Measurements from ENCODE around the gene LSM14A. TPM values are rescaled to one million over a fixed set of nuclear protein-coding genes. Genes with fewer than 3 reads are reported as not detected.

The LSM14A gene
- total and polyA plus RNA-seq, 2 of the 8 experiments (the other 6 are each of a cell fraction or from before 2014, with no cell fraction given) = 117 to 195 TPM

DNA sequence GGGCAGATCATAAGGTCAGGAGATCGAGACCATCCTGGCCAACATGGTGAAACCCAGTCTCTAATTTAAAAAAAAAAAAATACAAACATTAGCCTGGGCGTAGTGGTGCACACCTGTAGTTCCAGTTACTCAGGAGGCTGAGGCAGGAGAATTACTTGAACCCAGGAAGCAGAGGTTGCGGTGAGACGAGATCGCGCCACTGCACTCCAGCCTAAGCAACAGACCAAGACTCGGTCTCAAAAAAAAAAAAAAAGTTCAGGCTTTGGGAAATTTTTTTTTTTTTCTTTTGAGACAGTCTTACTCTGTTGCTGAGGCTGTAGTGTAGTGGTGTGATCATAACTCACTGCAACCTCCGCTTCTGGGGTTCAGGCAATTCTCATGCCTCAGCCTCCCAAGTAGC is 14.7 kb downstream of the LSM14A start:
- H3K18ac ChIP-seq (ENCODE audit: extremely low read depth, low read length) = no peak overlapping the region
- 94% methylated on average over 8 of the region's 8 CpGs; no CpG with 5 or more reads in 1 of the 2 experiments for WGBS, 2 experiments (ENCODE audit: extremely low coverage in 1 of 2, insufficient coverage in 1 of 2, insufficient read length in 1 of 2, insufficient replicate concordance in 2 of 2, low coverage in 1 of 2, low lambda C conversion rate in 2 of 2, missing lambda C conversion rate in 1 of 2)
- no peaks in the 10 kb centered on the region for H3K9me3 ChIP-seq (ENCODE audit: insufficient read depth in 2 of 2, low read depth in 1 of 2, low read length in 1 of 2)
- H2BK5ac ChIP-seq (ENCODE audit: low read depth, low read length) = no peak overlapping the region
- H3K23ac ChIP-seq (ENCODE audit: insufficient read length) = no peak overlapping the region
- no peaks in the 10 kb centered on the region for H3K36me3 ChIP-seq (ENCODE audit: control insufficient read depth in 2 of 4, insufficient read depth in 4 of 4, low read length in 3 of 4)
- no peak overlapping the region for H2BK15ac ChIP-seq (ENCODE audit: low read length)
- POLR2A ChIA-PET (ENCODE audit: partially characterized antibody) = interaction anchor here (0.7 to 2.8 kb wide), 5 partner anchors 9 to 147 kb away, joined by 3 to 12 read pairs (median 3); no protein-coding TSS in a partner anchor
- H3K4ac ChIP-seq (replicated peaks; ENCODE audit: insufficient read length, low read depth, low read length) = no peak overlapping the region
- no peak overlapping the region for H4K91ac ChIP-seq (replicated peaks; ENCODE audit: insufficient read length, low read length)
- no peak overlapping the region for H3K4me3 ChIP-seq (ENCODE audit: extremely low read depth in 1 of 4, insufficient read depth in 2 of 4, low read depth in 3 of 4, low read length in 4 of 4)
- peak in 1 of 2 experiments; percentile 24 for DNase-seq (ENCODE audit: low read depth in 1 of 2, low spot score in 2 of 2)
- peaks cover 14 to 29% of the 10 kb centered on the region in 2 experiments for H4K20me1 ChIP-seq (replicated peaks in 1 of 2; ENCODE audit: control insufficient read depth in 1 of 2, insufficient read depth in 2 of 2, low read length in 2 of 2)
- H2AFZ ChIP-seq (ENCODE audit: low read length) = no peak overlapping the region
- H3K4me2 ChIP-seq (ENCODE audit: insufficient read depth in 1 of 2, low read depth in 2 of 2, low read length in 2 of 2) = no peak overlapping the region
- no peak overlapping the region for H2BK20ac ChIP-seq (ENCODE audit: low read length)
- H3K56ac ChIP-seq (replicated peaks; ENCODE audit: insufficient read length, low read depth, low read length) = no peak overlapping the region
- no peaks in the 10 kb centered on the region for H3K27me3 ChIP-seq (replicated peaks in 1 of 4; ENCODE audit: control insufficient read depth in 3 of 4, extremely low read depth in 1 of 4, insufficient read depth in 3 of 4, low read length in 3 of 4)
- no peak overlapping the region for H3K9ac ChIP-seq (replicated peaks in 1 of 4; ENCODE audit: extremely low read depth in 1 of 4, low read depth in 3 of 4, low read length in 3 of 4)
- no peak overlapping the region for H4K8ac ChIP-seq (ENCODE audit: extremely low read depth, insufficient read depth, low read length)
- H3K23me2 ChIP-seq (ENCODE audit: low read depth, low read length) = no peaks in the 10 kb centered on the region
- H2BK120ac ChIP-seq (replicated peaks; ENCODE audit: low read depth, low read length) = no peak overlapping the region
- no peak overlapping the region for H2AK5ac ChIP-seq (ENCODE audit: low read depth, low read length)
- FAIRE-seq = no peak
- no peak overlapping the region for H2BK12ac ChIP-seq (ENCODE audit: low read depth, low read length)
- H3K4me1 ChIP-seq (replicated peaks in 1 of 4; ENCODE audit: control insufficient read depth in 3 of 4, insufficient read depth in 4 of 4, low read length in 3 of 4) = peaks cover 0 to 4% (median 0%) of the 10 kb centered on the region in 4 experiments; a peak in 2 of 7 replicates
- H3K27ac ChIP-seq (ENCODE audit: low read depth, low read length) = no peak overlapping the region
- H3K79me1 ChIP-seq (ENCODE audit: low read depth, low read length) = no peaks in the 10 kb centered on the region; the same call in 1 of the 2 replicates
- CTCF ChIA-PET (ENCODE audit: partially characterized antibody) = interaction anchor here (0.7 to 1.8 kb wide), 3 partner anchors 9 to 675 kb away, joined by 3 to 6 read pairs (median 3); no protein-coding TSS in a partner anchor
- peaks cover 21 to 99% of the 10 kb centered on the region in 2 experiments for H3K79me2 ChIP-seq (ENCODE audit: control insufficient read depth in 1 of 2, insufficient read depth in 2 of 2, low read length in 2 of 2)
- H4K5ac ChIP-seq (ENCODE audit: insufficient read length, low read depth, low read length) = no peak overlapping the region
- no peak overlapping the region for H3K14ac ChIP-seq (ENCODE audit: insufficient read length)
- TF ChIP-seq MAFK (IDR thresholded peaks at IDR 0.05; ENCODE audit: low read depth, low read length) (no peak), KDM1A (IDR thresholded peaks at IDR 0.05; ENCODE audit: borderline replicate concordance, low read length) (no peak), CHD1 (IDR thresholded peaks at IDR 0.05; ENCODE audit: low read depth, low read length) (no peak), BACH1 (IDR thresholded peaks at IDR 0.05; ENCODE audit: low read length) (no peak), SP1 (IDR thresholded peaks at IDR 0.05; ENCODE audit: low read depth, low read length) (no peak), SIRT6 (IDR thresholded peaks at IDR 0.05; ENCODE audit: low read length) (no peak), HDAC6 (IDR thresholded peaks at IDR 0.05; ENCODE audit: low read depth, low read length) (no peak), GTF2F1 (IDR thresholded peaks at IDR 0.05; ENCODE audit: borderline replicate concordance, low read depth, low read length) (no peak), POLR2A (IDR thresholded peaks at IDR 0.05; ENCODE audit: control extremely low read depth in 1 of 2, low read depth in 2 of 2, low read length in 2 of 2) (no peak), SUZ12 (IDR thresholded peaks at IDR 0.05; ENCODE audit: low read length) (no peak), RAD21 (IDR thresholded peaks at IDR 0.05 in 1 of 2, conservative IDR thresholded peaks at IDR 0.05 in 1 of 2; ENCODE audit: low read depth in 2 of 2, low read length in 2 of 2) (no peak)
- TF ChIP-seq, protein P1, sequence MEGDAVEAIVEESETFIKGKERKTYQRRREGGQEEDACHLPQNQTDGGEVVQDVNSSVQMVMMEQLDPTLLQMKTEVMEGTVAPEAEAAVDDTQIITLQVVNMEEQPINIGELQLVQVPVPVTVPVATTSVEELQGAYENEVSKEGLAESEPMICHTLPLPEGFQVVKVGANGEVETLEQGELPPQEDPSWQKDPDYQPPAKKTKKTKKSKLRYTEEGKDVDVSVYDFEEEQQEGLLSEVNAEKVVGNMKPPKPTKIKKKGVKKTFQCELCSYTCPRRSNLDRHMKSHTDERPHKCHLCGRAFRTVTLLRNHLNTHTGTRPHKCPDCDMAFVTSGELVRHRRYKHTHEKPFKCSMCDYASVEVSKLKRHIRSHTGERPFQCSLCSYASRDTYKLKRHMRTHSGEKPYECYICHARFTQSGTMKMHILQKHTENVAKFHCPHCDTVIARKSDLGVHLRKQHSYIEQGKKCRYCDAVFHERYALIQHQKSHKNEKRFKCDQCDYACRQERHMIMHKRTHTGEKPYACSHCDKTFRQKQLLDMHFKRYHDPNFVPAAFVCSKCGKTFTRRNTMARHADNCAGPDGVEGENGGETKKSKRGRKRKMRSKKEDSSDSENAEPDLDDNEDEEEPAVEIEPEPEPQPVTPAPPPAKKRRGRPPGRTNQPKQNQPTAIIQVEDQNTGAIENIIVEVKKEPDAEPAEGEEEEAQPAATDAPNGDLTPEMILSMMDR (IDR thresholded peaks at IDR 0.05; ENCODE audit: control extremely low read depth in 1 of 3, insufficient read depth in 1 of 3, low read depth in 1 of 3, low read length in 3 of 3) = no peak
